Measurements from ENCODE around the gene STX8.

The STX8 gene

DNA sequence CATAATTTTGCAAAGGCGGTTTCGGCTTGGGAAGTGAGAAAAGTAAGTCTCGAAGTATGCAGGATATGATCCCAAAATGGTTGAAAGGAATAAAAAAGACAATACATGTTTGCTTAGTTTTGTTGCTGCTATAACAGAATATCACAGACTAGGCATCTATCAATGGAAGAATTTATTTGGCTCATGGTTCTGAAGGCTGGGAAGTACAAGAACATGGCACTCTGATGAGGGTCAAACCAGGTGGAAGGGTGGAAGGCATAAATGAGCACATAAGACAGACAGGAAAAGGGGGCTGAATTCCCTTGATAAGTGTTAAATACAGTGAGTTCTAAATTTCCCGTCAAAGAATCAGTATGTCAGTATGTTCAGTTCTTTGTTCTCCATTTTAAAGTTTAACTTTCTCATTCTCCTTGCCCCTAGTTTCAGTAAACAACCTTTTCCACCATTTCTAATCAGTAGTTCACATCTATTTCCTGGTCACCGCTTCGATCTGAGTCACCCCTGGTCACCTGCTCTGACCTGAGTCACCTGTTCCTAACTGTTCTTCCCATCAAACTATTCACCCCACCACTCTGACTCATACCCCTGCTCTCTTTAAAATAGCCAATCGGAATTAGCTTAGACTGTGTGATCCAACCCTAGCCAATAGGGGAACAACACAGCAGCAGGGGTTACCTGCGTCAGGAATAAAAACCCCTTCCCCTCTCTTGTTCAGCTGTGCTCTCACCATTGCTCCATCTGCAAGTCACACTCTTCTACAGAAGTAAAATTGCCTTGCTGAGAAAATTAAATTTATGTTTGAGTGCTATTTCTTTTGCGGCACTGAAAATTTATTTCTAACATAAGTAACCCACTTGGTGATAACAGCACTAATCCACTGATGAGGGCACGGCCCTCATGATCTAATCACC is 240.8 kb downstream of the STX8 start:
- DNase-seq: no peak

DNA sequence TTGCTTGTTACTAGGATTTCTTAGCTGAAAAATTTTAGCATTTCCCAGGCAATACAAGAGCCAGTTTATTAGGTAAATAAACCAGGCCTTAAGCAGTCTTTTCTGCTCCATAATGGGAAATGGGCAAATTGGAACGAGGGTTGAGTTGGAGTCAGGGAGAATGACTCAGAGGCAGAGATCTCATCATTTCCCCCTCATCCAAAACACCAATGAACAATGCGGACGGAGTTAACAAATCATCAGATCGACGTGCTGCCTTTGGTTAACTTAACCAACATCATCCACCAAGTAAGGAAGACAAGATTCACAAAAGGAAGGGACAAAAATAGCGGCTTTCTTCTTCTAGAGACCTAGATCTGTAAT is 243.5 kb downstream of the STX8 start:
- no peak for DNase-seq

DNA sequence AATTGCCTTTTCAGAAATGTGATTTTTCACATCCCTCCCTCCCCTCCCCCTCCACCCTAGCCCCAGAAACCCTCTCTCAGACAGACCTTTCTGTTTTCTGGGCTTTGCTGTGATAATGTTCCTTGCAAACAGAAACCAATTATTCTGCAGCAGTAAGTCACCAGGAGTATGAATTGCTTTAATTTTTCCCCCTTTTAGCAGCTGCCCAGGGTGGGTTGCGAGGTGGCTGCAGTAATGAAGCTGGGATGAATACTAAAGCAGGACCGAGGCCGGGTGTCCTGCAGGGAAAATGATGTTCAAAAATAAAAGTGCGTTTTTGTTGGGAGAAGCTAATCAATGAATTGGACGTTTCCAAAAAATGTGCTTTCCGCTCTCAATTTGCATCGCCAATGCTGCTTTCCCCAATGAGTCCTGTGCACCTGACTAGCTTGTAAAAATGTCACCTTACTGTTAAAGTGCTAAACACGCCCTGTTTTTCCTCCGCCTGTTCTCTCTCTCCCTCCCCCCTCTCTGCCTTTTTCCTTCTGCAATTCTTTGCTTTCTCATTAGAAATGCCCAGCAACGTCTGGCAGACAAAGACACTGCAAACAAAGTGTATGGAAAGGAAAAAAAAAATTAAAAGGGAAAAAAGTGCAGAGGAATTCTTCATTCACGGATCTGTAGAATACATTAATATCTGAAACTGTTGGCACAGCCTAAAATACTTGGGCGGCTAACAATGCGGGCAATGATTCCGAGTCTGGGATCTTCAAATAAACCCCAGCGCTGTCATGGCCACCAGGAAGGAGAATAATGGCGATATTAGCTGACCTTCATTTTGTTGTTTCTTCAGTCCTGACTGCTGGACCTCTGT is 244.1 kb downstream of the STX8 start:
- no peak for DNase-seq

DNA sequence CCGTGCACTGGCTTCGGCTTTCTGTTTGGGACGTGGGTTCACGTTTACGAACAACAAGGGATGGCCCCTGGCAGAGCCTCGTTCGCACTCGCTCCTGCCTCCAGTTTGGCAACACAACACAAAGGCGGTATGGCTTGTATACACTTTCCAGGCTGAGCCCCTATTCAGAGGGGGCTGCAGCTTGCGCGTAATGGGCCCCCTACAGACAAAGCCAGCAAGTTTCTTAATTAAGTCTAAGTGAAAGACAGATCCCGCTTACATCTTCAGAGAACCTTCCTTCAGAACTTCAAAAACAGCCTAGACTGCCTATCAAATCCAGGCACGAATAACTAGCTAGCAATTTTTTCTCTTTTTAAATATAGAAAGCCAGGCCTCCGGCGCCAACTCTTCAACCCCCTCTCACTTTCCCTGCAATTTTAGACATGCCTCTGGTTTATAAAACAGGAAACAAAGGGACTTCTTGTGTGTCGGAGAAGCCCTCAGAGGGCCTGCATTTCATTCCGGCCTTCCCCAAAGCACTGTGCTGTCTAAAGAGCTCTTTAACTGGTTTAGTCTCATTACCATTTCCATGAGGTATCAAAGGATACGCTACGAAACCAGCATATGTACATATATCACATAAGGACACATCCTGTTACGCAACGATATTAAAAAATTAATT is 244.9 kb downstream of the STX8 start:
- no peak for DNase-seq

DNA sequence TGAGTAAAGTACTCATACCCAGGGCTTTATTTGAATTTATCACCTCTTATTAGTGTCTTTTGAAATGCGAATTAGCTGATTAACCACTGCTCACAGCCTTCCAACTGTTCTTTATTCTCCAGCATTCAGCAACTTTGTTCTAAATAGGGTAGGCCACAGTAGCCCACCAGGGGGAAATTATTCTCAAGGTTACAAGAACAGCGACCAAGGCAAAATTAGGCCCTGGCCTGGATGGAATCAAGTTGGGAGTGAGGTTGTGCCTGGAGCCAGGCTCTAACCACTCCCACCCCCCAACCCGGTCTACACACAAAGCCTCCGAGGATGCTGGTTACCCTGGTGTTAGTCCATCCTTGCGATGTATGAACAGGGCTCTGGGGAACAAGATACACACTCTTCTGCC is 245.5 kb downstream of the STX8 start:
- DNase-seq: no peak

DNA sequence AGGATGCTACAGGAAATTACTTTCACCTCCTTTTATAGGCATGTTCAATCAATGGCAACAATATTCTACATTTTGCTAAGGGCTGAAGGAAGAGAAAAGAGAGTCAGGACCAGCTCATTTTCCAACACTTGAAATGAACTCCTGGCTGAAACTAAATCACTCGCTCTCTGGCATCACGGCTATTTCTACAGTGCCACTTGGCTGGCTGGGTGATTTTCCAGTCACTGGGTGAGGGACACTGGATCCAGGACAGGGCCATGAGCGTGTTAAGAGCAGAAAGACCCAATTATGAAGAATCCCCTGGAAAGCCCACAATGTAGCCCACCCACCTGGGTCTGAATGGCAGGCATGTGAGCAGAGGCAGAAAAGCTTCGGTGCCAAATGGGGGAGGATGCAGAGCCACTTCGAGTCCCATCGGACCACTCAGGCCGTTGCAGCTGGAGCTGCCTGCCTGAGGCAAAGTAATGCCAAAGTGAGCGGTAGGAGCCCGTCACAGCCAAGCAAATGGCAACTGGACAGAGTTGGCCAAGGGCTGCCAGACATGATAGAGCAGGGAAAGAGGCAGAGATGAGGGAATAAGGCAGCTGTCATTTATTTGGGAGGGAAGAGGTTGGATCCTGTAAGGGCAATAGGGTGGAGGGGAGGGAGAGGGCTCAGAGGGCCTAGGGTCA is 246.2 kb downstream of the STX8 start:
- DNase-seq: no peak

DNA sequence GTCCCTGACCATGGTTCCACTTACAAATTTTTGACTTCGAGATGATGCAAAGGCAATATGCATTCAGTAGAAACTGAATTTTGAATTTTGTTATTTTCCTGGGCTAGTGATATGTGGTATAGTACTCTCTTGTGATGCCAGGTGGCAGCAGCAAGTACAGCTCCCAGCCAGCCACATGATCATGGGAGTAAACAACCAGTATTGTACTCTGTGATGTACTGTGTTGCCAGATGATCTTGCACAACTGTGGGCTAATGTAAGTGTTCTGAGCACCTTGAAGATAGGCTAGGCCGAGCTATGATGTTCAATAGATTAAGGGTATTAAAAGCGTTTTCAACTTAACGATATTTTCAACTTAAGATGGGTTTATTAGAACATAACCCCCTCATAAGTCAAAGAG is 250.8 kb downstream of the STX8 start:
- DNase-seq: no peak

DNA sequence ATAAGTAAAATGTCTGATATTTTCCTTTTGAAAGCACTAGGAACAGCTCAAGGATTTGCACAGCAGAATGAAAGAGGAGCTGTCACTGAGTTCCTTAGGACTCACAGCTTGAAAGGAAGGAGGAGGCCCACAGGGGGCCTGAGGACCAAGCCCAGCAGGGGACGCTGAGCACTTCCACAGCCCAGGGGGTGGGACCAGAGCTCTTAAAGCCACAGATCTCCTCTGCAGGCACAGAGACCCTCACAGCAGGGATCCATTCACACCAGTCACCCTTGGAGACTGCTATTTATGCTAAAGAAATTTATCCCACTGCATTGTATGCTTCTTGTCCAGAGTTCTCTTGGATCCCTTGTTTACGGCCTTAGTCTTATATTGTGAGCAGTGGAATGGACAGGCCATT is 253.3 kb downstream of the STX8 start:
- no peak for DNase-seq

DNA sequence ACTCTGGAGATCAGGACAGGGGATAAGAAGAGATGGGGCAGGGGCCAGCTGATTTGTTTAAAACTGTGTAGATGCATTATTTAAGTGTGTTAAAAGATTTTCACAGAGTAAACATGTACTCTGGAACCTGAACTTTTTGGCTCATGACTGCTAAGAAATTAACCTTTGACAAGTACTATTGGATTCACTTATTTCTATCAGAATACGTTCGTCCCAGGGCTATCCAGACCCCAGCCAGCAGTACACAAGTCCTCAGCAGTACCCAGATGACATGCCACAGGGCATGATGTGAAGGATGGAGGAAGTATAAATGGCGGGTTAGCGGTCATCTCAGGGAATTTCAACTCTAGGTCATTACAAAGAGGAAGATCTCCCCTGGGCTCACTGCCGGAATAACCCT is 253.7 kb downstream of the STX8 start:
- DNase-seq: no peak

DNA sequence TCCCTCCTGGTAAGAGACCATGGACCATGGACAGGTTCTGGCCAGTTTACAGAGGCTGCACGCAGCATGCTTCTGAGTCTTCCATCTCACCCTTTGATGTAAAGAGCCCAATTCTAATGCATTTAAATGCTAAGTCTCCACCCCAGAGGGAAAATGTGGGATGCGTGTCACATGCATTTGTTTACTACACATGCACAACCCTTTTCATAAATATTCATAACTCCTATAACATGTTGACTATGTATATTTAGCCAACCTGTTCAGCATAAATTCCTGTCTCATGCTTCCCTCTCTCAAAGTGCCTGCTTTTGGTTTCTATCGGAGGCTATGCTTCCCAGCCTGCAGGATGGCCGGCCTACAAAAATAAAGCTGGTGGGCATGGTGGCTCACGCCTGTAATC is 260.3 kb downstream of the STX8 start:
- no peak for DNase-seq

DNA sequence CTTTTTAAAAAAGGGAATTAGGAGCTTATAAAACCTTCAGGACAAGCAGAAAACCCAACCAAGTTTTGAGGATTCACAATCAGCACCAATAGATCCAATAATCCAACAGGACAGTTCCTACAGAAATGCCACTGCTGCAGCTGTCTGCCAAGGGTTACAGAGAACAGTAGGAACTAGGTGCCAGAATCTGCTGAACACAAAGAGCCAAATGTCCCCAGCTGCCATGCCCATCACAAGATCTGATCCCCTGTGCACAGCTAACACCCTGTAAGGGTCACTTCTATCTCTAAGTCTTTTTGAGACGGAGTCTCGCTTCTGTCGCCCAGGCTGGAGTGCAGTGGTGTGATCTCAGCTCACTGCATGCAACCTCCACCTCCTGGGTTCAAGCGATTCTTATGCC is 262.3 kb downstream of the STX8 start:
- no peak for DNase-seq

DNA sequence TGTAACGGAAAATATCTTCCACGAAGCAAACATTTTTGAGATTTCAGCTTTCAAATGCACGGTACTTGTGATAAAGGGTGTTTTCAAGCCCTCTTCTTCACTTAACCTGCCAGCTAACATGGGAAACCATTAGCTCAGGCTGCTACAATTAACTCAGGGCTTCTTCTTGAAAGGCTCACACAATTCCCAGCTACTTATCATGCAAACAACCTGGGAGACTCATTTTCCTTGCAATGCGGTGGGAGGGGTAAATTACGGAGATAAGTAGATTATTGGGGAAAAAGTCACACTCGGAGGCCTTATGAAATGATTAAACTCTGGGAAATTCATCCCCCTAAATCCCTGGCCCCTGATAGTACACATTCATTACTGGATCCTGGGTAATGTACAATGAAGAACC is 266.4 kb downstream of the STX8 start:
- no peak for DNase-seq

DNA sequence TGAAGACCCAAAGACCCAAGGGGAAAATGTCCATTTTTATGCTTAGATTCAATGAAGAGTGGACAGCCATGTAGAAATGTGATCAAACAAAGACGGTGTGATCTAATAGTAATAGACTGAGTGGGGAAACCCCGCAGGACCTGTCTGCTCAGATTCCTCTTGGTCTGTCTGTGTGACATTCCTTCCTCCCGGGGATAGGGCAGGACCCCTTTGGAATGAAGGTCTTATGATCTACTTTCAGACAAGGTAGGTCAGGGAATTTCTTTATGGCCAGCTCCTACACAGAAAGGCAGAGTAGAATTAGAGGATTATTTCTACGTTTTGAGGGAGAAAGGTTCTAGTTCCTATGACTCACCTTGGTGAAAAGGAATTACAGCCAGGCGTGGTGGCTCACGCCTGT is 267.6 kb downstream of the STX8 start:
- no peak for DNase-seq

DNA sequence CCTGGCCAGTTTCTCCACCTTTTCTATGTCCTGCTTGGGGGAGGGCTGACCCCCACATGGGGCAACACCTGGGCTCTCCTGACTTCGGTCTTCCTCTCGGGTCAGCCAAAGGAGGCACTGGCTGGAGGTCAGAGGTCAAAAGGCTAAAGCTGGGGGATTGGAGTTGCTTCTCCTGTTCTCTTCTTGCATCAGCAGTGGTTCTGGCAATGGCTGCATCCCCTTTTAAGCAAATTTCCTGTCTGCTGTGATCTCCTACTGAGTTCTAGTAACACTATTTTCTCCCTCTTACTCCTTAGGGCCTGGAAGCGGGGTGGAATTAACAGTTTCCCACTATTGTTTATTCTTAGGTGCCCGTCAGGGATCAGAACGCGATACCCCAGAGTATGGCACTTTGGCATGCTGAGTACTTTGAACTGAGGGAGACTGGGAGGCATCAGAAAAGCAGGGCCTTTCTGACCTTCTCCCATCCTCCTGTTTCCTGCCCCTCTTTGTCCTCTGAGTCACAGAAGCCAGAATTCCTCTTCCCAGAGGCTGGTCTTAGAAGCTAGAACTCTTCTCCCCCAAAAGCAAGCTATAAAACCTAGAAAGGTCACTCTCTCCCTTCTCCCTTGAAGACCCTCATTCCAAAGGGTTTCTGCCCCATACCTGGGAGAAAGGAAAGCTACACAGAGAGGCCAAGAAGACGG is 268.2 kb downstream of the STX8 start:
- DNase-seq: no peak

DNA sequence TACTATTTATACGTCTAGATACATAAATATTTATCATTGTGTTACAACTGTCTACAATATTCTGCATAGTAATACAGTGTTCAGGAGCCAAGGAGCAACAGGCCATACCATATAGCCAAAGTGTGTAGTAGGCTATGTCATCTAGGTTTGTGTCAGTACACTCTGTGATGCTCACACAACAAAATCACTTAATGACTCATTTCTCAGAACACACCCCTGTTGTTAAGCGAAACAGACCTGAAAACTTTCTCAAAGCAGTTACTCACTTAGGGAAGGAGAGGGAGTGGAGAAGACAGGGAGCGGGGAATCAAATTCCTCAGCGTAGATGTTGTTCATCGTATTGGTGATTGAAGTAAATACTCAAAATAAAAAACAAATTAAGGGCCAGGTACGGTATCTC is 269.5 kb downstream of the STX8 start:
- no peak for DNase-seq

DNA sequence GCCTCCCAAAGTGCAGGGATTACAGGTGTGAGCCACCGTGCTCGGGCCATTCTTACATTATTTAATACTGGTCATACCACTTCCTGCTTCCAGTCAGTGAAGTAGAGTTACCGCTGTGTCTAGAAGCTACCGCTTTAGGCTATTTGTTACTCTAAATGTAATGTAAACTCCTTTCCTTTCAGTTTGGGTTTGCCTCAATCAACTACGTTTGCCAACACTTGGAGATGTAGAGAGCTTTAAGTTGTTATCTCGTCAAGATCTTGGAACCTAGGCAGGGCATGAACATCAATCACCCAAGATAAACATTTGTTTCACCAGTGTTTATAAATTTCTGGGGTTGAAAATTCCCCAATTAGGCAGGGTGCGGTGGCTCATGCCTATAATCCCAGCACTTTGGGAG is 275.9 kb downstream of the STX8 start:
- DNase-seq: no peak

DNA sequence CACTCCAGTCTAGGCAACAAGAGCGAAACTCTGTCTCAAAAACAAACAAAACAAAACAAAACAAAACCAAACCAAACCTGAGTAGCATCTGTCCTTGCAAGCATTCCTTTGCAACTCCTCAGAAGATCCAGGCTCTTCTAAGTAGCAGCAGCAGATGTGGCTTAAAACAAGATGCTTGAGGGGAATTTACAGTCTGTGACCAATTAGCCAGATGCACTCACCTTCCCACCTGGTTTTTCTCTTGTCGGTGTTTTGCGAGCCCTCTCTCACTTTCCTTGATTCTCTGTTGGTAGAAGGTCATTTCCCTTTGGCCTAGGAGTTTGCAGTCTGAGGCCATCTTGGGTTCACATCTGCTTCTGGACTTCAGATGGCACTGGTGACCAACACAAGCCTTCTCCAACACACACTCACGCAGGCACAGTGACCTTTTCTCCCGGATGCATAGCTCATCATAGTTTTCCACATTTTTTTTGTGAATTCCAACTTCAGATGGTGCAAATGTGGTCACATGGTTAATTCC is 276.8 kb downstream of the STX8 start:
- DNase-seq: no peak

DNA sequence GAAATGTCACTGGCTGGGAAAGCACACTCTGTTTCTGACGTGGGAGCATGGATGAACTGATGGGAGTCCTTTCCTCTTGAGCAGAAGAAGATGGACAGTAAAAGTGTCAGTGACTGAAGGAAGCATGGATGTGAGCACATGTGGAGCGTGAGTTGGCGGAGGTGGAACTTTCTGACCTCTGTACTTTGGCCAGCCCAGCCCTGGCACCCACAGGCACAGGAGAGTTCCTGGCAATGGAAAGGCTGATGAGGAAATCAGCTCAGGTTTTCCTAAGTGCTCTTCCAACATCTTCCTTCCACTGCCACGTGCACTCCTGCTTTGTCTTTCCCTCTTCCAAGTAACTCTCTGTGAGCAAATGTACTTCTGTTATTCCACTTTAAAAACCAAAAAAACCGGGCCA is 277.5 kb downstream of the STX8 start:
- DNase-seq: no peak

DNA sequence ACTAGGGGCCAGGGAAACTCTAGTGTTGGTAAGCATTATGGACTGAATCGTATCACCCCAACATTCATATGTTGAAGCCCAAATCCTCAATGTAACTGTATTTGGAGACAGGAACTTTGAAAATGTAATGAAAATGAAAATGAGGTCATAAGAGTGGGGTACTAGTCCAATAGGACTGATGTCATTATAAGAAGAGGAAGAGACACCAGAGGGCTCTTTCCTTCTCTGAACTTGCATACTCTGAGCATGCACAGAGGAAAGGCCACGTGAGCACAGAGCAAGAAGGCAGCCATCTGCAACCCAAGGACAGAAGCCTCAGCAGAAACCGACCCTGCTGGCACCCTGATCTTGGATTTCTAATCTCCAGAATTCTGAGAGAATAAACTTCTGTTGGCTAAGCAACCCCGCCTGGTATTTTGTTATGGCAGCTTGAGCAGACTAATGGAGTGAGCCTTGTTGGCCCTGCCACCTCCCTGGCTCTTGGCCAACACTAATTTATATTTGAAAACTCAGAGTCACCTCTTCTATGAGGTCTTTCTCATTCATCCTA is 280.9 kb downstream of the STX8 start:
- no peak for DNase-seq

DNA sequence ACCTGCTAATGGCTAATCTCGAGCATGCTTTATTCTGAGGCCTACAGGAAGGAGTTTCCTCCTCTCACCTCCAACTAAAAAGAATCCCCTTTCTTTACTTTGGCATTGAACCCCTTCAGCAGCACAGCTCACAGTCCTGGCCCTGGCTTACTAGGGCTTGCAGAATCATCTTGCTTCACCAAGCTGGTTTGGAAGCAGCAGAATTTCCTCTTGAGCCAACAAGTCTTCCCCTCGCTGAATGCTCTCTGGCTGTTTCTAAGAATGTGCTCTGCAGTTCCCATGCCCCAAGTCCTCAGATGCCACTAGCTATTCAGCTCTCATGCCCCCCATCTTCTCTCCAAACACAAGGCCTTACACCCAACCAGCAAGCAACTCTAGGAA is 283.1 kb downstream of the STX8 start:
- no peak for DNase-seq

DNA sequence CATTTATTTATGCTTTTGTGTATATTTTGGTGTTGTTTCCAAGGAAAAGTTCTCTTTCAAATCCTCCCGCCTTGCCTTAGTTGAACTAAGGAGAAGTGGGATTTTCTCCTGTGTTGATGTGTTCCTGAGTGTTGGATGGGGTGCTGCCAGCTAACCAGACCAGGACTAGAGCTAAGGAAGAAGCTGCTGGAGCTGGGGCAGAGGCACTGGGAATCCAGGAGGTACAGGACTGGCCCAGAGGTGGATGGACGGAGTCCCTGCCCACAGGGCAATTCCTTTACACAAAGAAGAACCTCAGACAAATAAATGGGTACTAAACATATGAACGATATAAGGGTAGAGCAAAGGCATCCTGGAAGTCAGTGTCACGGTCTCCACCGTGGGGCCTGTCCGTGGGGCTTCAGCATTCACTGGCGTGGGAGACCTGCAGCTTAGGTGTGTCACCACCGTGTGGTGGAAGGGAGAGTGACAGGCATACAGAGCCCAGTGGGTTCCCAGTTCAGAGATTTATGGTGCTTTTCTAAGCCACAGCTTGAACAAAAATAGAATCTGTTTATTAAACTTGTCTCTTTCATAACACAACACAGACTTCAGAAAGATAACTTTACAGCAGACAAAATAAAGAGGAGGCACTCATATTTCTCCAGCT is 283.6 kb downstream of the STX8 start:
- DNase-seq: peak; percentile 10

DNA sequence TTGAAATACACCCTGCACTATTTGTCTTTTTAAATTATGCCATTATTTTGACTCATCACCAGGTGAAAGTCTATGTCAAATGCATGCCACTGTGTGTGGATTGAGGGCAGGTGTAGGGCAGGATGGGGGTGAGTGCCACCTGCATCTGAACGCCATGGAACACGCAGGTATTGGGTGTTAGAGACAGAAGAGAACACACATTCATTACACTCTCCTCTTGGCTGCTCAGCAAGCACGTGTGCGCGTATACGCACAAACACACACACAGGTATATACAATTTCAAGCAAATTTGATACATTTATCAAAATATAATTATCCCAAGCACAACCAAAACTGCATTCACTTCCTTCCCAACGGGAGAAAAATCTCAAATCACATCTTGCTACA is 285.4 kb downstream of the STX8 start:
- no peak for DNase-seq

Data from CD4-positive, alpha-beta T cell treated with Interleukin-4 for 4 hours (primary cell).